Hepatocyte (in vitro differentiated cells): ENCODE results near the gene TLE7. TPM values are rescaled to one million over a fixed set of nuclear protein-coding genes. Genes with fewer than 3 reads are reported as not detected.

Experiments used
- DNase-seq: peaks from one replicate; pipeline ENCODE4 v3.0.0-alpha.2; 2016; ENCODE audit warnings: low spot score
- H2AFZ ChIP-seq: fragments of 200-600 bp; sonication (generic); 2 replicates; pipeline ENCODE4 v1.6.0; 2016; ENCODE audit warnings: antibody characterized with exemption, mild to moderate bottlenecking
- H3K27ac ChIP-seq: fragments of 200-600 bp; sonication (generic); 2 replicates; pipeline ENCODE4 v1.5.1; 2016; ENCODE audit warnings: mild to moderate bottlenecking
- H3K27me3 ChIP-seq: fragments of 200-600 bp; sonication (generic); 2 replicates; pipeline ENCODE4 v1.6.1; 2016
- H3K36me3 ChIP-seq: fragments of 200-600 bp; sonication (generic); replicated peaks from 2 replicates; pipeline ENCODE4 v1.5.1; 2016; ENCODE audit warnings: low read depth; ENCODE audit not compliant: insufficient read depth
- H3K4me1 ChIP-seq: fragments of 200-600 bp; sonication (generic); 2 replicates; pipeline ENCODE4 v1.5.1; 2016; ENCODE audit warnings: mild to moderate bottlenecking, moderate library complexity; ENCODE audit not compliant: insufficient read depth
- H3K4me2 ChIP-seq: fragments of 200-600 bp; sonication (generic); 2 replicates; pipeline ENCODE4 v1.6.0; 2016
- H3K4me3 ChIP-seq: fragments of 200-600 bp; sonication (generic); 2 replicates; pipeline ENCODE4 v1.5.1; 2016; ENCODE audit warnings: mild to moderate bottlenecking
- H3K79me2 ChIP-seq: fragments of 200-600 bp; sonication (generic); 2 replicates; pipeline ENCODE4 v1.6.0; 2017; ENCODE audit warnings: mild to moderate bottlenecking
- H3K9me2 ChIP-seq: fragments of 200-600 bp; sonication (generic); replicated peaks from 2 replicates; pipeline ENCODE4 v1.6.0; 2017; ENCODE audit warnings: mild to moderate bottlenecking; ENCODE audit not compliant: insufficient read depth
- H3K9me3 ChIP-seq: fragments of 200-600 bp; sonication (generic); 2 replicates; pipeline ENCODE4 v1.5.1; 2016; ENCODE audit warnings: low read depth, mild to moderate bottlenecking
- H4K20me1 ChIP-seq: fragments of 200-600 bp; sonication (generic); 2 replicates; pipeline ENCODE4 v1.6.0; 2016; ENCODE audit warnings: mild to moderate bottlenecking; ENCODE audit not compliant: insufficient read depth, poor library complexity, severe bottlenecking
- EZH2 ChIP-seq: fragments of 200-600 bp; sonication (generic); IDR thresholded peaks from 2 replicates; pipeline ENCODE4 v1.6.1; 2016; ENCODE audit warnings: antibody characterized with exemption, mild to moderate bottlenecking, borderline replicate concordance
- EZH2phosphoT487 ChIP-seq: fragments of 200-600 bp; sonication (generic); IDR thresholded peaks from one replicate; pipeline ENCODE4 v1.6.1; 2018; ENCODE audit warnings: antibody characterized with exemption, mild to moderate bottlenecking, low read depth, moderate library complexity; ENCODE audit not compliant: unreplicated experiment, severe bottlenecking
- WGBS: methylation state at CpG from one replicate; pipeline ENCODE4 v1.1.6; 2016; ENCODE audit warnings: low lambda C conversion rate; ENCODE audit errors: missing lambda C conversion rate; 5-methylcytosine and 5-hydroxymethylcytosine counted together
- polyA plus RNA-seq: library from polyadenylated mRNA; unstranded; fragments of >200 nt; fragmentation: Nextera tagmentation; extraction: Ambion mirVana; gene quantifications from 2 replicates; pipeline ENCODE4 v1.2.1, GENCODE V29; 2016
- total RNA-seq: library from RNA; depleted of rRNA; stranded (reverse); fragments of >200 nt; gene quantifications from 2 replicates; pipeline ENCODE4 v1.2.3, GENCODE V29; 2014
- TF ChIP-seq, protein P1 (sequence below): fragments of 200-600 bp; sonication (generic); IDR thresholded peaks from 2 replicates; pipeline ENCODE4 v1.5.1; 2016; ENCODE audit warnings: antibody characterized with exemption, mild to moderate bottlenecking; ENCODE audit not compliant: poor library complexity

The TLE7 gene
- total and polyA plus RNA-seq, 2 experiments from 2014 or later, result not detected

DNA sequence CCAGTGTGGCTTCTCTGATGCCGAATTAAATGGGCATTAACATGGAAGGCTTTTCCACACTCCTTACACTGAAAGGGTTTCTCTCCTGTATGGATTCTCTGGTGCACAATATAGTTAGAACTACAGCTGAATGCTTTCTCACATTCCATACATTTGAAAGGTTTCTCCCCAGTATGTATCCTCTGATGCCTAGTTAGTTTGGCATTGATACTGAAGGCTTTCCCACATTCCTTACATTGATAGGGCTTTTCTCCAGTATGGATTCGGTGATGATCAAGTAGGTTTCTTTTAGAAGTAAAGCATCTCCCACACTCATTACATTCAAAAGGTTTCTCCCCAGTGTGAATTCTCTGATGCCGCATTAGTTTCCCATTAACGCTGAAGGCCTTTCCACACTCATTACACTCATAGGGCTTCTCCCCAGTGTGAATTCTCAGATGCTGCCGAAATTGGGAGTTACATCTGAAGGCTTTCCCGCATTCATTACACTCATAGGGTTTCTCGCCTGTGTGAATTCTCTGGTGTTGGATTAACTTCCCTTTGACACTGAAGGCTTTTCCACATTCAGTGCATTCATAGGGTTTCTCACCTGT is 6.5 kb upstream of the TLE7 start:
- WGBS, result 96% methylated on average over 7 of the region's 7 CpGs
- Histone ChIP-seq H3K36me3 (peaks cover 21% of the 10 kb centered on the region), H2AFZ (no peak overlapping the region), H3K4me3 (no peak overlapping the region), H3K27me3 (no peaks in the 10 kb centered on the region), H3K79me2 (no peaks in the 10 kb centered on the region), H3K9me2 (no peaks in the 10 kb centered on the region), H4K20me1 (no peaks in the 10 kb centered on the region), H3K27ac (no peak overlapping the region), H3K4me1 (no peaks in the 10 kb centered on the region), H3K4me2 (no peak overlapping the region), H3K9me3 (peaks cover 35% of the 10 kb centered on the region)
- no peak for DNase-seq
- TF ChIP-seq EZH2phosphoT487 (no peak), EZH2 (no peak)
- TF ChIP-seq, protein P1, sequence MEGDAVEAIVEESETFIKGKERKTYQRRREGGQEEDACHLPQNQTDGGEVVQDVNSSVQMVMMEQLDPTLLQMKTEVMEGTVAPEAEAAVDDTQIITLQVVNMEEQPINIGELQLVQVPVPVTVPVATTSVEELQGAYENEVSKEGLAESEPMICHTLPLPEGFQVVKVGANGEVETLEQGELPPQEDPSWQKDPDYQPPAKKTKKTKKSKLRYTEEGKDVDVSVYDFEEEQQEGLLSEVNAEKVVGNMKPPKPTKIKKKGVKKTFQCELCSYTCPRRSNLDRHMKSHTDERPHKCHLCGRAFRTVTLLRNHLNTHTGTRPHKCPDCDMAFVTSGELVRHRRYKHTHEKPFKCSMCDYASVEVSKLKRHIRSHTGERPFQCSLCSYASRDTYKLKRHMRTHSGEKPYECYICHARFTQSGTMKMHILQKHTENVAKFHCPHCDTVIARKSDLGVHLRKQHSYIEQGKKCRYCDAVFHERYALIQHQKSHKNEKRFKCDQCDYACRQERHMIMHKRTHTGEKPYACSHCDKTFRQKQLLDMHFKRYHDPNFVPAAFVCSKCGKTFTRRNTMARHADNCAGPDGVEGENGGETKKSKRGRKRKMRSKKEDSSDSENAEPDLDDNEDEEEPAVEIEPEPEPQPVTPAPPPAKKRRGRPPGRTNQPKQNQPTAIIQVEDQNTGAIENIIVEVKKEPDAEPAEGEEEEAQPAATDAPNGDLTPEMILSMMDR, result no peak

DNA sequence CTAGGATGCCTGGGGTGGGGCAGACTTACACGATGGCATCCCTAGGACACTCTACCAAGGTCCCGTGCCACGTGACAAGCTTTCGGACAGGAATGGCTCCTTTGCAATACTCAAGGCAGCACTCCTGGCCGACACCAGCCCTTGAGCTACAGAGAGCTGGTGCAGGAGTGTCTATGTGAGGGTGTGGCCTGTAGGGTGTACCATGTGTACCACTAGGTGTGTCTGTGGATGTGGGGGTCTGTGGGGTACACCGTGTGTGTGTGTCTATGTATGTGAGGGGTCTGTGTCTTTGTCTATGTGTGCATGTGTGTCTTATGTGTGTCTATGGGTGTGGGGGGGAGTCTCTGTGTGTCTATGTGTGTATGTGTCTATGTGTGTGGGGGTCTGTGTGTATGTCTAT is 1.9 kb upstream of the TLE7 start:
- TF ChIP-seq EZH2phosphoT487, result no peak
- TF ChIP-seq, protein P1, result no peak
- no peak for DNase-seq

GRCh38 chr16:71441348-71442050 is 355 bp downstream of the TLE7 start:
- Histone ChIP-seq H3K9me2 (no peaks in the 10 kb centered on the region), H2AFZ (no peak overlapping the region), H3K36me3 (no peaks in the 10 kb centered on the region), H4K20me1 (no peaks in the 10 kb centered on the region), H3K4me3 (no peak overlapping the region), H3K27me3 (no peaks in the 10 kb centered on the region), H3K9me3 (no peaks in the 10 kb centered on the region), H3K79me2 (no peaks in the 10 kb centered on the region), H3K4me1 (no peaks in the 10 kb centered on the region), H3K4me2 (no peak overlapping the region), H3K27ac (no peak overlapping the region)
- no peak for DNase-seq
- TF ChIP-seq EZH2phosphoT487 (no peak), EZH2 (no peak)
- TF ChIP-seq, protein P1, result no peak
- WGBS, result 96% methylated on average over 33 of the region's 71 CpGs

More for the DNA sequence above, 1.9 kb upstream of the TLE7 start:
- Histone ChIP-seq H3K9me2 (no peaks in the 10 kb centered on the region), H3K27ac (no peak overlapping the region), H4K20me1 (no peaks in the 10 kb centered on the region), H2AFZ (no peak overlapping the region), H3K4me3 (no peak overlapping the region), H3K36me3 (peaks cover 6% of the 10 kb centered on the region), H3K4me1 (no peaks in the 10 kb centered on the region), H3K27me3 (no peaks in the 10 kb centered on the region), H3K79me2 (no peaks in the 10 kb centered on the region), H3K4me2 (no peak overlapping the region), H3K9me3 (peaks cover 22% of the 10 kb centered on the region)
- WGBS, result 97% methylated on average over 6 of the region's 6 CpGs
